HG02759 (cell line): ENCODE data around the gene RANBP17.

Experiments used
- ATAC-seq: cut with Tn5 transposase; IDR thresholded peaks from one replicate; pipeline ENCODE4 v1.9.1; 2021; ENCODE audit warnings: mild to moderate bottlenecking, moderate library complexity; ENCODE audit not compliant: unreplicated experiment

Gene RANBP17

DNA sequence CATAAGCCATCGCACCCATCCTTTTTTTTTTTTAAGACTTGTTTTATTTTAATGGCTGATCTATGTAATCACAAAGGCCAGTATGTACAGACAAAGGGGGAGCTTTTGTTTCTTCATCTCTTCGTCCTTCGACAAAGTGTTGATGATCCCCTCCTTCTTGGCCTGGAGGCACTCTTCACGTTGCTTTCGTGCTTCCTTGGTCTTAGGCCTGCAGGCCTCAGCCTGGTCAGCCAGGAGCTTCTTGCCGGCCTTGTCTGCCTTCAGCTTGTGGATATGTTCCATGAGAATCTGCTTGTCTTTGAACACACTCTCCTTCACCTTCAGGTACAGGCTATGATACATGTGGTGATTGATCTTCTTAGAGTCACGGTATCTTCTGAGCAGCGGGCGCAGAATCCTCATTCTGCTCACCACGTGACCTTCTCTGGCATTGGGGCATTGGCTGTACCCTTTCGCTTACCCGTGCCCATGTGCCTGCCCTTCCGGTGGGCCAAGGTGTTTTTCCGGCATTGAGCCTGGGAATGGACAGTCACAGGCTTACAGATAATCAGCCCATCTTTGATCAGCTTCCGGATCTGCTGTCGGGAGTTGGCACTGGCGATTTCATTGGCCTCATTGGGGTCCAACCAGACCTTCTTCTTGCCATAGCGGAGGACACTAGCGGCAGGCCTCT, 483.3 kb downstream of the RANBP17 start:
- no peak for ATAC-seq
